Measurements from ENCODE around the gene BRD4. TPM values are rescaled to one million over a fixed set of nuclear protein-coding genes. Genes with fewer than 3 reads are reported as not detected.

Gene BRD4
- total and polyA plus RNA-seq, 10 of the 15 experiments (the other 5 are each of a cell fraction or from before 2014, with no cell fraction given) = 5.3 to 84.4 (median 11.8) TPM

- ChIA-PET SMC1A (ENCODE audit: uncharacterized antibody, unreplicated experiment) (no interaction called here), CTCF (no interaction called here), POLR2A (interaction anchor here (0.6 kb wide), 1 partner anchor 559 kb away, joined by 5 read pairs; no protein-coding TSS in a partner anchor), RAD21 (ENCODE audit: unreplicated experiment) (no interaction called here)
- Histone ChIP-seq H3K4me1 (ENCODE audit: control insufficient read depth, insufficient read depth, low read length) (no peaks in the 10 kb centered on the region), H3K4me3 (no peak overlapping the region), H3K4me2 (ENCODE audit: control insufficient read depth, insufficient read depth) (no peak overlapping the region), H3K36me3 (ENCODE audit: control insufficient read depth in 2 of 2, insufficient read depth in 2 of 2, low read length in 1 of 2) (no peaks in the 10 kb centered on the region), H3K9ac (ENCODE audit: control insufficient read depth, insufficient read depth, low read length) (no peak overlapping the region), H3K27me3 (replicated peaks in 1 of 2; ENCODE audit: control insufficient read depth in 2 of 2, insufficient read depth in 2 of 2, low read length in 1 of 2) (peaks cover 0 to 2% of the 10 kb centered on the region in 2 experiments; a peak in 2 of 4 replicates), H3K9me3 (replicated peaks; ENCODE audit: control insufficient read depth, insufficient read depth, low read length) (no peaks in the 10 kb centered on the region), H3K79me2 (ENCODE audit: control insufficient read depth, insufficient read depth, low read length) (no peaks in the 10 kb centered on the region), H2AFZ (ENCODE audit: control insufficient read depth, low read depth, low read length) (no peak overlapping the region), H3K27ac (ENCODE audit: control insufficient read depth, insufficient read depth) (no peak overlapping the region), H4K20me1 (ENCODE audit: control insufficient read depth, insufficient read depth) (no peaks in the 10 kb centered on the region)
- FAIRE-seq (no peak), DNase-seq (ENCODE audit: low read depth, low spot score) (no peak), ATAC-seq (no peak)
- BruUV-seq (replicated peaks) = no TSS peak
- no peak for TF ChIP-seq ZNF622 (IDR thresholded peaks at IDR 0.05)
- TF ChIP-seq ZNF217 (IDR thresholded peaks at IDR 0.05) = no peak
- TF ChIP-seq IKZF1 (conservative IDR thresholded peaks at IDR 0.05) = no peak
- no peak for TF ChIP-seq PKNOX1 (IDR thresholded peaks at IDR 0.05)
- no peak for TF ChIP-seq IRF3 (IDR thresholded peaks at IDR 0.05)
- TF ChIP-seq CEBPB (IDR thresholded peaks at IDR 0.05; ENCODE audit: borderline replicate concordance in 1 of 2, low read depth in 2 of 2, low read length in 2 of 2) = no peak
- TF ChIP-seq ZBTB40 (IDR thresholded peaks at IDR 0.05; ENCODE audit: borderline replicate concordance) = no peak
- 56% methylated on average over 4 of the region's 6 CpGs for WGBS (ENCODE audit: insufficient coverage, insufficient replicate concordance, low lambda C conversion rate, missing lambda C conversion rate)
- intact Hi-C loops (cut with micrococcal nuclease; ENCODE audit: unreplicated experiment) (no loop called here), in situ Hi-C loops (cut with MboI) (no loop called here)
Measured at GRCh38 chr19:15194938-15195337, 137.4 kb downstream of the BRD4 start.
